NCI-H1694 (cell line): Measurements from ENCODE around the gene COQ9.
"Not testable (repeated sequence)": the region's sequence is repeated elsewhere in the genome, so short reads cannot be mapped to it uniquely, and the experiment has no call there.

Source experiments
- DNase-seq: peaks from one replicate; lab custom pipeline; 2025; lab: John Stamatoyannopoulos, UW

COQ9 gene

GRCh38 chr16:57426356-57426755 lies 20.9 kb upstream of the COQ9 start:
- DNase-seq = no peak

DNA sequence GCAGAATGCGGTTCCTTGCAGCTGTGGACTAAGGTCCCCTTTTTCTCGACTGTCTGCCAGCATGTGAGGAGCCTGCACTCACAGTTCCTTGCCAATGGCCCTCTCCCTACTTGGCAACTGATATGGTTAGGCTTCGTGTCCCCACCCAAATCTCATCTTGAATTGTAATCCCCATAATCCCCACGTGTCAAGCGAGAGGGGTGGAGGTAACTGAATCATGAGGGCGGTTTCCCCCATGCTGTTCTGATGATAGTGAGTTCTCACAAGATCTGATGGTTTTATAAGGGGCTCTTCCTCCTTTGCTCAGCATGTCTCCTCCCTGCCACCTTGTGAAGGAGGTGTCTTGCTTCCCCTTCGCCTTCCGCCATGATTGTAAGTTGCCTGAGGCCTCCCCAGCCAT lies 20.0 kb upstream of the COQ9 start:
- DNase-seq = no peak

DNA sequence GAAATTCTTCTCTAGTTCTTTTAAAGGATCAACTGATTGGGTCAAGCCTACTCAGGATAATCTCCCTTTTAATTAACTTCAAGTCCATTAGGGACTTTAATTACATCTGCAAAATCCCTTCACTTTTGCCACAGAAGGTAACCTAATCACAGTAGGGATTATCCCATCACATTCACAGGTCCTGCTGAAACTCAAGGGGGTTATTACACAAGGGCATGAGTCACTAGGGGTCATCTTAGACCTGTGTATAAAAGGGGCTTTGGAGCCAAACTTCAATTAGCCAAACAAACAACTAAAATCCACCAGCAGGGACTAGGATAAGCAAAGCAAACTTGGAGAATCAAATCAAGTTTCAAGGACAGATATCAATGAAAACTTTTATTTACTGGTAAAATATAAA lies 19.5 kb upstream of the COQ9 start:
- DNase-seq = no peak

DNA sequence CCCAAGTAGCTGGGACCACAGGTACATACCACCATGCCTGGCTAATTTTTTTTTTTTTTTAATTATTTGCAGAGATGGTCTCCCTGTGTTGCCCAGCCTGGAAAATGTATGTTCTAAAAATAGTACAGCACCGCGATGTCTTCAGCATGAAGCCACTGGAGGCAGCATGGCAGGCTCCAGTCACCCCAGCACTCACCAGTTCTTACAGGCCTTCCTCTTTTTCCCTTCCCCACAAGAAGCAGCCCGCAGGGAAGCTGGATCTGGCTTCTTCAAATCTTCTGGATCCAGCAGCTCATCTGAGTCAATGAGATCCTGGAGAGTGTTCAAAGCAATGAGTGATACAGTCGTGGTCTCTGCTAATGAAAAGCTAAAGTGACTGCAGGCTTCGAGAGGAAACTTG lies 16.3 kb upstream of the COQ9 start:
- DNase-seq = no peak

DNA sequence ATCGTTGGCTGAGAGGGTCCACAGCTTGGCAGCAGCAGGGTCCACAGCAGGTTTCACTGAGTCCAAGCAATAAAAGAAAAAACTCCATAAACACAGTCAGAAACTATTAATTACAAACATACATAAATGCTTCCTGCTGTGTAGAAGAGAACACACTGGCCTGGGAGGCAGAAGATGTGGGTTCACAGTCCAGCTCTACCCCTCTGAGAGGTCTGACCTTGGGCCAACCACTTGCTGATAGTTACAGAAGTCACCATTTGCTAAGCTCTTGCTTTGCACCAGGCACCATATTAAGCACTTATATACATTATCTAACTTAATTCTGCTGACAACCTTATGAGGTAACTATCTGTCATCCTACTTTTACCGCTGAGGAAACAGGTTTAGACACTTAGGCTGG lies 14.8 kb upstream of the COQ9 start:
- no peak for DNase-seq

- no peak for DNase-seq
Measured at GRCh38 chr16:57432989-57433388, 14.3 kb upstream of the COQ9 start.

GRCh38 chr16:57434003-57434402 lies 13.3 kb upstream of the COQ9 start:
- no peak for DNase-seq

- DNase-seq = no peak
Measured at GRCh38 chr16:57435838-57436237, 11.4 kb upstream of the COQ9 start.

GRCh38 chr16:57439947-57440346 lies 7.3 kb upstream of the COQ9 start:
- not testable (repeated sequence) for DNase-seq

GRCh38 chr16:57440551-57440950 lies 6.7 kb upstream of the COQ9 start:
- DNase-seq = not testable (repeated sequence)

DNA sequence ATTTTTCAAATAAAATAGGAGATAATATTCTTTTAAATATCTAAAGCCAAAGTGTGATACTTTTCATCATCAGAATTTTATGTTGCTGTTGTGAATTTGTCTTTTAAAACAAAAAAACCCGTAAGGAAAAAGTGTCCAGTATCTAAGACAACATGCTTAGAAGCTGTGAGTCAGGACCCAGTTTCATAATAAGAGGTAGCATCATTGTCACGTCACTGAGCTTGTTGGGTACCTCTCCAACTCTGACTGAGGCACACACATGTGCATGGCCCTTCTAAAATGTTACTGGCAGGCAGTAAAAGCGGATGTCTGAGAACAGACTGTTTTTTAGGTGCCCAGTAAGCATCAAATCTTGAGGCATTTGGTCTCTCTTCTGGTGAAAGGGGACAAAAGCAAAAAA lies 2.6 kb upstream of the COQ9 start:
- no peak for DNase-seq

DNA sequence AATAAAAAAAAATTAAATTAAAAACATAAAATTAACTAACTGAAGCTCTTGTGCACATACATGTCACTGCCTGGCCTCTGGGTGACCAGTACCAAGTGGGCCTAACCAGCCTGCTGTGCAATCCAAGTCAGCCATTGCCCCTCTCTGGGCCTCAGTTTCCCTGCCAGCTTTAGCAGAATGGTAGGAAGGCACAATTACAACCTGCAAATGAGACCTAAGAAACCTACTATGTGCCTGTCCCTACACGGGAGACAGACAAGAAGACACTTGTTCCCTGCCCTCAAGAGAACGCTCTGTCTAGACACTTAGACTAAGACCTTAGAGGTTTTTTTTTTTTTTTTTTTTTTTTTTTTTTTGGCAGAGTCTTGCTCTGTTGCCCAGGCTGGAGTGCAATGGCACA lies 1.8 kb upstream of the COQ9 start:
- DNase-seq = no peak

DNA sequence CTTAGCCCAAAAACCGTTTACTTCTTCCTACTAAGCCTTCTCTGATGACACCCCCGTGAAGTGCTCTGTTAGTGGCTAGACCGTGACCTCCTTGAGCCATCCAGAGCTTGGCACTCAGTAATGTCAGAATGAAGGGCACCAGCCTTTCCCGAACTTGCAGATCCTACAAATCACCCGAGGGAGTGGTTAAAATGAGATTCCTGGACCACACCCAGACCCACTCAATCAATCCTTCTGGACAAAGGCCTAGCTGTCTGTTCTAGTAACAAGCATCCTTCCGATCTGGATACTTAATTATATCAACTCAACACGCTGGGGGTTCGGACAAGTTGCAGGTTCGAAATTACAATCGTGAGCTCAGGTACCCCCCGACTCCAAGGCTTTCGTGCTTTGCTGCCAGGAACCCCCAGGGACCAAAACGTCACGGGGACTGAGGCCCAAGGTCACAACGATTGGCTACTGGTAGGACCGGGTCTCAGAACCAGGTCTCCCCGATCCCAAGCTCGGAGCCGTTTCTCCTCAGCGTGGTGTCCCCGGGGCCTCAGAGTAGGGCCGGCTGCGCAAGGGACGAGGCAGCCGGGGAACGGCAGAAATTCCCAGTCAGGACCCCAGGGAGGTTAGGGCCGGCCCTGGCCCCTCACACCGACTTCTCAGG lies 621 bp upstream of the COQ9 start:
- peak; percentile 26 for DNase-seq

DNA sequence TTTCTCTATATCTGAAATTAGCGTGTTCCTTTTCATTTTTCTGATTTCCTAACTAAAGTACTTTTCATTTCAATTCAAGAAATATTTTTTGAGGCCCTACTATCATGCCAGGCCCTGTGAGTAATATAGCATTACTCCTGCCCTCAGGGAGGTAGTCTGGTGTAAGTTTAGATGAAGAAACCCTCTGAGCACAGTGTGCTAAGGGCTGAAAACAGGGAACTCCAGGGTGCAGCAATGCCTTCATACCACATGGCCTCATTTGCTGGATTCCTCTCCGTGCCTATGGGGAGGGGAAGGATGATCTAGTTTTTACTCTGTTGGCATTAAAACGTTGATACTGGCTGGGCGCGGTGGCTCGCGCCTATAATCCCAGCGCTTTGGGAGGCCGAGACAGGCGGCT lies 4.7 kb downstream of the COQ9 start:
- no peak for DNase-seq

GRCh38 chr16:57462209-57462977 lies 15.1 kb downstream of the COQ9 start, which contains the start of gene POLR2C:
Gene POLR2C, plus strand, starts transcription at chr16:57462679. Its CDS starts 46 bp downstream, at chr16:57462725.
- peak; percentile 44 for DNase-seq

DNA sequence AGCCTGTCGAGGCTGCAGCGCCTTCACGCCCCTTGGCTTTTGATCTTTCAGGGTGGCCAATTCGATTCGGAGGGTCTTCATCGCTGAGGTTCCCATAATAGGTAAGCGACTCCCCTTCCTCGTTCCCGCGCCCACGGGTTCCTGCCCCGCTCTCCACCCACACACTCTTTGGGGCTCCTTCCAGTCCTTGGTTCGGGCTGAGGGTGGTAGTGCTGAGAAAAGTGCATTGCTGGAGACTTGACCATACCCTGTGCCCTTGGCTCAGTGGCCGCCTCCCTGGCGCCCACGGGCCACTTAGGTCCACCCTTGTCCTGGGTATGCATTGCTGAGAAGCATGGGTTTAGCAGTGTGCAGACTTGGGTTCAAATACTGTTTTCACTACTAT lies 15.7 kb downstream of the COQ9 start:
- no peak for DNase-seq

DNA sequence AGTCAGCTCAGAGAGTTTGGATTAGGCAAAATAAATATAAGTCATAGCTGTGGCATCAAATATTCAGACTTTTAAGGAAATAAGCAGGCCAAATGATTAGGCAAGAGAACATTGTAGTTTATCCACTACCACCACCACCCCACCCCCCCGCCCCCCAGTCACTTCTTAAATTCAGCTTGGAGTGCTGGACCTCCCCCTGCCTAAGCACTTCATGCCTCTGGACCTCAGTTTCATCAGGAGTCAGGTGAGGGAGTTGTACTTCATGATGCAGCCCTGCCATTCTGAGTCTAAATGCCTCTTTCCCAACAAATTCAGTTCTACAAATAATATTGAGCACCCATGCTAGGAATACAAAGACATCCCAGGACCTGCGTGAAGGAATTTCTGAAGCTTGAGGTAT lies 17.2 kb downstream of the COQ9 start:
- no peak for DNase-seq

DNA sequence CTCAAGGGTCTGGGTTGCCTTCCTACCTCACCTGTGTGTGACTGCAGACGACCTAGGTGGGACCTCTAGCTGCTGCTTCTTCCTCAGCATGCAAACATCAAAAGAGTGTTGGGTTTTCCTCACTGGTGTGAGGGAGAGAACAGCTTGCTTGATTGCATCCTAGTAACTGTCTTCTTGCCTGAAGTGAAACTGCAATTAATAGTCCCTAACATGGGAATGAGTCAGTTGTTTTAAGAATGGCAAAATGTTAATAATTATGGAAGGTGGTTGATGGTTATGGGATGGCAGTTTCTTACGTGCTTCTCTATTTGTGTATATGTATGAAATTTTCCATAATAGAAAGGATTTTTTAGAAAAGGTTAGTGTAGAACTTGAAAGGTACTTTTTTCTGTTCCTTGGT lies 21.1 kb downstream of the COQ9 start:
- no peak for DNase-seq

DNA sequence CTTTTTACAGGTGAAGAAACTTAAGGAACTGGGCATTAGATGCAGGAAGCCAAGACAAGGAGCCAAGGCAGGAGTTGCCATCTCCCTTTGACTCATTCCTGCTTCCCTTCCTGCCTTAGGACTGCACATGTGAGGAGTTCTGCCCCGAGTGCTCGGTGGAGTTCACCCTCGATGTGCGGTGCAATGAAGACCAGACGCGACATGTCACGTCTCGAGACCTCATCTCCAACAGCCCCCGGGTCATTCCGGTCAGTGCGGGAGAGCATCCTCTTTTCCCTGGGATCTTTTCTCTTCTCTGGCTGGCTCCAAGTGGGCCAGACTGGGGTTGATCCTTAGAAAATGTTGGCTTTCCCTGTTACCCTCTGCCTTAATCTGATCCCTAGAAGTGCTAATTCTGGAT lies 21.8 kb downstream of the COQ9 start:
- no peak for DNase-seq

- DNase-seq = no peak
Measured at GRCh38 chr16:57469917-57470470, 22.7 kb downstream of the COQ9 start.

GRCh38 chr16:57470711-57471110 lies 23.4 kb downstream of the COQ9 start:
- DNase-seq = no peak

GRCh38 chr16:57471209-57471608 lies 23.9 kb downstream of the COQ9 start:
- DNase-seq = no peak

GRCh38 chr16:57471852-57472664 lies 24.8 kb downstream of the COQ9 start:
- no peak for DNase-seq
